Neural progenitor cell (in vitro differentiated cells): Measurements from ENCODE around the gene RB1. TPM values are rescaled to one million over a fixed set of nuclear protein-coding genes. Genes with fewer than 3 reads are reported as not detected.

Source experiments
- DNase-seq: peaks from one replicate; pipeline ENCODE4 v3.0.0-alpha.2; 2016; ENCODE audit warnings: low spot score
- H2AFZ ChIP-seq: fragments of 200-600 bp; sonication (generic); replicated peaks from 2 replicates; pipeline ENCODE4 v1.6.1; 2016; ENCODE audit warnings: antibody characterized with exemption
- H3F3A ChIP-seq: fragments of 200-600 bp; sonication (generic); 2 replicates; pipeline ENCODE4 v1.6.1; 2016; ENCODE audit warnings: antibody characterized with exemption, low read depth
- H3K27ac ChIP-seq: fragments of 200-600 bp; sonication (generic); 2 replicates; pipeline ENCODE4 v1.5.1; 2016; ENCODE audit warnings: mild to moderate bottlenecking
- H3K27me3 ChIP-seq: fragments of 200-600 bp; sonication (generic); 2 replicates; pipeline ENCODE4 v1.6.1; 2016; ENCODE audit warnings: mild to moderate bottlenecking, moderate library complexity
- H3K36me3 ChIP-seq: fragments of 200-600 bp; sonication (generic); 2 replicates; pipeline ENCODE4 v1.5.1; 2016
- H3K4me1 ChIP-seq: fragments of 200-600 bp; sonication (generic); 2 replicates; pipeline ENCODE4 v1.6.1; 2016; ENCODE audit warnings: mixed run types
- H3K4me2 ChIP-seq: fragments of 200-600 bp; sonication (generic); 2 replicates; pipeline ENCODE4 v1.6.1; 2016
- H3K4me3 ChIP-seq: fragments of 200-600 bp; sonication (generic); 2 replicates; pipeline ENCODE4 v1.5.1; 2016
- H3K79me2 ChIP-seq: fragments of 200-600 bp; sonication (generic); 2 replicates; pipeline ENCODE4 v1.6.1; 2016; ENCODE audit warnings: low read depth
- H3K9ac ChIP-seq: fragments of 200-600 bp; sonication (generic); 2 replicates; pipeline ENCODE4 v1.6.1; 2016
- H3K9me3 ChIP-seq: fragments of 200-600 bp; sonication (generic); 2 replicates; pipeline ENCODE4 v1.5.1; 2016; ENCODE audit warnings: low read depth
- H4K20me1 ChIP-seq: fragments of 200-600 bp; sonication (generic); 2 replicates; pipeline ENCODE4 v1.6.1; 2016; ENCODE audit warnings: low read depth
- H3K27ac Mint-ChIP-seq: 3 replicates; pipeline ENCODE4 v1.8.0; 2021; ENCODE audit warnings: mixed read lengths
- H3K27me3 Mint-ChIP-seq: 2 replicates; pipeline ENCODE4 v1.8.0; 2022; ENCODE audit warnings: low read depth, mild to moderate bottlenecking, inconsistent platforms, moderate library complexity, mixed read lengths; ENCODE audit not compliant: insufficient read depth
- H3K36me3 Mint-ChIP-seq: 3 replicates; pipeline ENCODE4 v1.8.0; 2021; ENCODE audit warnings: mixed read lengths
- H3K4me1 Mint-ChIP-seq: 3 replicates; pipeline ENCODE4 v1.8.0; 2021; ENCODE audit warnings: mixed read lengths
- H3K4me3 Mint-ChIP-seq: 3 replicates; pipeline ENCODE4 v1.8.0; 2021; ENCODE audit warnings: mild to moderate bottlenecking, moderate library complexity, mixed read lengths
- H3K9me3 Mint-ChIP-seq: 3 replicates; pipeline ENCODE4 v1.8.0; 2020; ENCODE audit warnings: mixed read lengths
- EZH2 ChIP-seq: fragments of 200-600 bp; sonication (generic); IDR thresholded peaks from 2 replicates; pipeline ENCODE4 v1.6.1; 2017; ENCODE audit warnings: antibody characterized with exemption, mild to moderate bottlenecking, moderate library complexity
- EZH2phosphoT487 ChIP-seq: fragments of 200-600 bp; sonication (generic); IDR thresholded peaks from 2 replicates; pipeline ENCODE4 v1.6.1; 2017; ENCODE audit warnings: antibody characterized with exemption
- total RNA-seq: library from RNA; depleted of rRNA; stranded (reverse); fragments of >200 nt; gene quantifications from 2 replicates; pipeline ENCODE4 v1.2.3, GENCODE V29; 2015; ENCODE audit warnings: low replicate concordance
- TF ChIP-seq, protein P1 (sequence below): fragments of 200-600 bp; sonication (generic); IDR thresholded peaks from 2 replicates; pipeline ENCODE4 v1.5.1; 2017; ENCODE audit warnings: antibody characterized with exemption, mild to moderate bottlenecking

Gene RB1
- total RNA-seq, 1 donor from 2014 or later, result 39.5 TPM

DNA sequence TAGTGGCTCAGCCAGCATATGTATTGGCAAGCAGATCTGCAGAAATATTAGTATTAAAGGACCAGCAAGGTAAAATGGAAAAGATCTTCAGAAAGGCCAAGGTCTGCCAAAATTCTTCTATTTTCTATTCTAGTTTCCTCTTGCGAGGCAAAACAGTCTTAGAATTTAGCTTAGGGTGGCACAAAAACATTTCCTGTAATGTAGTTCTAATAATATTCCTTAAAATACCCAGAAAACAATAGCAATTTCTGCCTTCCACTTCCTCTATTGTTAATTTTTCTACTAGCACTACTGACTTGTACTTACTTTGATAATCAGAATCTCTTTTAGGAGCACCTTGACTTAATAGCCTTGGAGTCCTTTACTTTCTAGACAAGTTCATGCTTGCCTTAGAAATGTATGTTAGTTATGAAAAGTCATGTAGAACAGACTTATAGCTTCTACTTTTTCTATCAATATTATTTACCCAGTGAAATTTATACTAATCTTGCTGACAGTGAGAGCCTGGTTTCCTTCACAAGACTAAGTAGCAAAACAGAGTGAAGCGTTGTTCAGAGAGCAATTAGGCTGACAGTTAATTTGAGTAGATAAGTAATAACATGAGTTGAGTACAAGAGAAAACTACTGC is 133.2 kb downstream of the RB1 start:
- Mint-ChIP-seq H3K36me3 (peaks cover 2% of the 10 kb centered on the region), H3K27ac (no peak overlapping the region), H3K9me3 (no peaks in the 10 kb centered on the region), H3K4me3 (no peak overlapping the region), H3K4me1 (no peaks in the 10 kb centered on the region), H3K27me3 (peaks cover 4% of the 10 kb centered on the region)
- no peak for DNase-seq
- no peaks in the 10 kb centered on the region for H3K27me3 ChIP-seq
- H3K36me3 ChIP-seq, result no peaks in the 10 kb centered on the region
- no peaks in the 10 kb centered on the region for H3K79me2 ChIP-seq
- H3K27ac ChIP-seq, result no peak overlapping the region
- H3K9ac ChIP-seq, result no peak overlapping the region
- H2AFZ ChIP-seq, result no peak overlapping the region
- H3K4me3 ChIP-seq, result no peak overlapping the region
- no peak overlapping the region for H3K4me2 ChIP-seq
- TF ChIP-seq EZH2, result no peak
- TF ChIP-seq EZH2phosphoT487, result no peak
- TF ChIP-seq, protein P1, sequence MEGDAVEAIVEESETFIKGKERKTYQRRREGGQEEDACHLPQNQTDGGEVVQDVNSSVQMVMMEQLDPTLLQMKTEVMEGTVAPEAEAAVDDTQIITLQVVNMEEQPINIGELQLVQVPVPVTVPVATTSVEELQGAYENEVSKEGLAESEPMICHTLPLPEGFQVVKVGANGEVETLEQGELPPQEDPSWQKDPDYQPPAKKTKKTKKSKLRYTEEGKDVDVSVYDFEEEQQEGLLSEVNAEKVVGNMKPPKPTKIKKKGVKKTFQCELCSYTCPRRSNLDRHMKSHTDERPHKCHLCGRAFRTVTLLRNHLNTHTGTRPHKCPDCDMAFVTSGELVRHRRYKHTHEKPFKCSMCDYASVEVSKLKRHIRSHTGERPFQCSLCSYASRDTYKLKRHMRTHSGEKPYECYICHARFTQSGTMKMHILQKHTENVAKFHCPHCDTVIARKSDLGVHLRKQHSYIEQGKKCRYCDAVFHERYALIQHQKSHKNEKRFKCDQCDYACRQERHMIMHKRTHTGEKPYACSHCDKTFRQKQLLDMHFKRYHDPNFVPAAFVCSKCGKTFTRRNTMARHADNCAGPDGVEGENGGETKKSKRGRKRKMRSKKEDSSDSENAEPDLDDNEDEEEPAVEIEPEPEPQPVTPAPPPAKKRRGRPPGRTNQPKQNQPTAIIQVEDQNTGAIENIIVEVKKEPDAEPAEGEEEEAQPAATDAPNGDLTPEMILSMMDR, result no peak
- peaks cover 2% of the 10 kb centered on the region for H3K4me1 ChIP-seq
- no peaks in the 10 kb centered on the region for H4K20me1 ChIP-seq
- no peaks in the 10 kb centered on the region for H3F3A ChIP-seq
- no peaks in the 10 kb centered on the region for H3K9me3 ChIP-seq

DNA sequence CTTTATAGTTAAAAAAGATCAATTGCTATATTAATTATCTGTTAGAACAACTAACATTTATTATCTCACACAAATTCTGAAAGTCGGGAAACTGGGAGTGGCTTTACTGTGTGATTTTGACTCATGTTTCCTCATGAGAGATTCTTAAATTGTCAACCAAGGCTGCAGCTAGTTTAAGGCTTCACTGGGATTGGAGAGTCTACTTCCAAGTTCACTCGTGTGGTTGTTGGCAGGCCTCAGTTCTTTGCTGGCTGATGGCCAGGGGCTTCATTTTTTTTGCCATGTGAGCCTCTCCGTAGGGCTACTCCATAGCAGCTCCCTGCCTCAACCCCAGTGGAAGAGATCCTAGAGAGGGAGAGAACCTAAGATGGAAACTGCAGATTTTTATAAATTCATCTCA is 133.8 kb downstream of the RB1 start:
- H3K36me3 ChIP-seq, result no peaks in the 10 kb centered on the region
- Mint-ChIP-seq H3K27me3 (peaks cover 4% of the 10 kb centered on the region), H3K36me3 (peaks cover 2% of the 10 kb centered on the region), H3K9me3 (no peaks in the 10 kb centered on the region), H3K4me1 (no peaks in the 10 kb centered on the region), H3K27ac (no peak overlapping the region), H3K4me3 (no peak overlapping the region)
- no peak for DNase-seq
- no peak overlapping the region for H3K27ac ChIP-seq
- H2AFZ ChIP-seq, result no peak overlapping the region
- no peaks in the 10 kb centered on the region for H3F3A ChIP-seq
- no peaks in the 10 kb centered on the region for H3K79me2 ChIP-seq
- H4K20me1 ChIP-seq, result no peaks in the 10 kb centered on the region
- TF ChIP-seq EZH2phosphoT487, result no peak
- TF ChIP-seq, protein P1, result no peak
- no peak for TF ChIP-seq EZH2
- no peak overlapping the region for H3K4me2 ChIP-seq
- H3K9me3 ChIP-seq, result no peaks in the 10 kb centered on the region
- no peak overlapping the region for H3K9ac ChIP-seq
- H3K4me3 ChIP-seq, result no peak overlapping the region
- no peaks in the 10 kb centered on the region for H3K4me1 ChIP-seq
- no peaks in the 10 kb centered on the region for H3K27me3 ChIP-seq

DNA sequence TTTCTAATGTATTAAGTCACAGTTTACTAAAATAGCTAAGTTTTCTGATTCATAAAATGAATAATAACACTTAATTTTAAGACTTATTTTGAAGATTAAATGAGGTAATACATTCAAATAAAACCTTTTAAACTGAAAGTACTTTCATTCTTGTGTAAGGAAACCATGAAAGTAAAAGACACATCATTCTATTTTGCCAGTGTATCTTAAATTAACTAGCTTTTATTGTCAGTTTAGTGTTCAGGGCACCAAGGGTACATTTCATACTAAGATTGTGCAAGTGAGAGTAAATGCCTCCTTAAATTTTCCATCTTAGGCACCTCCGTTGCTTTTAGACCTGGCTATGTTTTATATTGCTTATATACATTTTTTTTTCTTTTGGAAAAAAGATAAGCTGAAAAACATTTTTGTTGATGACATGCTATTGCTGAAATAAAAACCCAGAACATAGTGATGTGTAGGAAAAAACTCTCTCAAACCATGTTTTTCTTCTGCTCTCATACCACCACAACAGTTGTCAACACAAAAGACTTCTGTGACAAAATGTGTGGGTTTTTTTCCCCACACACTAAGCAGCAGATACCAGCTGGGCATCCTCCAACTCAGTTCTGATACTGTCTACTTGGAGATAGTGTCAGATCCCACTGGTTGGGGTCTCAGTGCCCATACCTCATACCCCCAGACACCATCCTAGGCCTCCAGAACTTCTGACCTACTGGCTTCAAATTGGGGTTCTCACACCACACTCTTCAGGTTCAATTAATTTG is 140.1 kb downstream of the RB1 start:
- Histone ChIP-seq H3K27me3 (no peaks in the 10 kb centered on the region), H3K4me3 (no peak overlapping the region), H3K36me3 (no peaks in the 10 kb centered on the region), H3K4me2 (no peak overlapping the region), H3F3A (no peaks in the 10 kb centered on the region), H4K20me1 (no peaks in the 10 kb centered on the region), H3K4me1 (no peaks in the 10 kb centered on the region), H3K9me3 (no peaks in the 10 kb centered on the region), H3K79me2 (no peaks in the 10 kb centered on the region), H3K9ac (no peak overlapping the region), H3K27ac (no peak overlapping the region), H2AFZ (no peak overlapping the region)
- H3K27ac Mint-ChIP-seq, result no peak overlapping the region
- no peaks in the 10 kb centered on the region for H3K36me3 Mint-ChIP-seq
- no peak overlapping the region for H3K4me3 Mint-ChIP-seq
- H3K27me3 Mint-ChIP-seq, result no peaks in the 10 kb centered on the region
- no peak for DNase-seq
- TF ChIP-seq EZH2phosphoT487, result no peak
- TF ChIP-seq EZH2, result no peak
- TF ChIP-seq, protein P1, result no peak
- H3K4me1 Mint-ChIP-seq, result no peaks in the 10 kb centered on the region
- H3K9me3 Mint-ChIP-seq, result no peaks in the 10 kb centered on the region
